PC-9 (cell line): ENCODE measurements around the gene ARHGEF12. TPM values are rescaled to one million over a fixed set of nuclear protein-coding genes. Genes with fewer than 3 reads are reported as not detected.

Experiments used
- BruUV-seq: library from RNA; stranded (reverse); fragments of 400-500 nt; replicated peaks from 2 replicates; lab custom pipeline; 2021; lab: Mats Ljungman, UMichigan
- CTCF ChIA-PET: fragments of 300-600 bp; sonication (Branson Sonifier 250); formaldehyde crosslinking; loops from one replicate; lab custom pipeline; 2022; ENCODE audit warnings: antibody characterized with exemption; lab: Charles Lee
- POLR2A ChIA-PET: fragments of 300-600 bp; sonication (Branson Sonifier 250); formaldehyde crosslinking; loops from one replicate; lab custom pipeline; 2022; ENCODE audit warnings: antibody characterized with exemption; ENCODE audit not compliant: unreplicated experiment; lab: Charles Lee
- DNase-seq, 2 experiments: peaks; one replicate each; pipeline versions ENCODE4 v3.0.0 to v3.0.0-alpha.2; 2015 to 2022; ENCODE audit warnings: mixed read lengths in 1 of 2
- H2AFZ ChIP-seq: fragments of 200-600 bp; sonication (generic); 2 replicates; pipeline ENCODE4 v1.8.1; 2017; ENCODE audit warnings: antibody characterized with exemption
- H3F3A ChIP-seq: fragments of 200-600 bp; sonication (generic); 2 replicates; pipeline ENCODE4 v1.8.1; 2017; ENCODE audit warnings: antibody characterized with exemption, mild to moderate bottlenecking, low read depth; ENCODE audit not compliant: insufficient read depth
- H3K27ac ChIP-seq: fragments of 200-600 bp; sonication (generic); 2 replicates; pipeline ENCODE4 v1.6.1; 2016; ENCODE audit warnings: mixed run types
- H3K27me3 ChIP-seq: fragments of 200-600 bp; sonication (generic); 2 replicates; pipeline ENCODE4 v1.6.1; 2016; ENCODE audit warnings: low read depth, mixed run types; ENCODE audit not compliant: insufficient read depth
- H3K36me3 ChIP-seq: fragments of 200-600 bp; sonication (generic); 2 replicates; pipeline ENCODE4 v1.6.1; 2016; ENCODE audit warnings: low read depth, mixed run types
- H3K4me1 ChIP-seq: fragments of 200-600 bp; sonication (generic); replicated peaks from 2 replicates; pipeline ENCODE4 v1.6.1; 2016; ENCODE audit warnings: mixed run types; ENCODE audit not compliant: insufficient read depth
- H3K4me2 ChIP-seq: fragments of 200-600 bp; sonication (generic); 2 replicates; pipeline ENCODE4 v1.6.1; 2017; ENCODE audit warnings: mixed run types
- H3K4me3 ChIP-seq: fragments of 200-600 bp; sonication (generic); 2 replicates; pipeline ENCODE4 v1.6.1; 2016; ENCODE audit warnings: mixed run types
- H3K79me2 ChIP-seq: fragments of 200-600 bp; sonication (generic); 2 replicates; pipeline ENCODE4 v1.6.1; 2017; ENCODE audit warnings: low read depth, mixed run types
- H3K9me2 ChIP-seq: fragments of 200-600 bp; sonication (generic); 2 replicates; pipeline ENCODE4 v1.8.1; 2017; ENCODE audit warnings: mild to moderate bottlenecking; ENCODE audit not compliant: insufficient read depth
- H3K9me3 ChIP-seq: fragments of 200-600 bp; sonication (generic); 2 replicates; pipeline ENCODE4 v1.8.1; 2016; ENCODE audit warnings: low read depth; ENCODE audit not compliant: insufficient read depth
- H4K20me1 ChIP-seq: fragments of 200-600 bp; sonication (generic); 2 replicates; pipeline ENCODE4 v1.8.1; 2017; ENCODE audit not compliant: insufficient read depth
- CTCF ChIP-seq: fragments of 200-600 bp; sonication (generic); conservative IDR thresholded peaks from 2 replicates; pipeline ENCODE4 v1.6.1; 2017; ENCODE audit warnings: mixed run types, antibody characterized with exemption, mild to moderate bottlenecking, moderate library complexity
- EZH2 ChIP-seq: fragments of 200-600 bp; sonication (generic); IDR thresholded peaks from 2 replicates; pipeline ENCODE4 v1.8.0; 2017; ENCODE audit warnings: antibody characterized with exemption, low read depth
- intact Hi-C: fragments of 100-400 bp; cut with micrococcal nuclease; formaldehyde crosslinking; loops from one replicate; pipeline ENCODE4 v1.10.0; 2022; ENCODE audit not compliant: unreplicated experiment
- total RNA-seq: library from RNA; stranded (reverse); gene quantifications from 2 replicates; pipeline ENCODE4 v1.2.3, GENCODE V29; 2021

The ARHGEF12 gene
- total RNA-seq, 1 experiment from 2014 or later, result 76.5 TPM

GRCh38 chr11:120295099-120295498 lies 41.1 kb upstream of the ARHGEF12 start:
- H3K36me3 ChIP-seq, result no peaks in the 10 kb centered on the region
- CTCF ChIA-PET, result no interaction called here
- H4K20me1 ChIP-seq, result no peaks in the 10 kb centered on the region
- H3K4me2 ChIP-seq, result peak overlapping the region; percentile 43
- H3K27ac ChIP-seq, result no peak overlapping the region
- H3K9me3 ChIP-seq, result no peaks in the 10 kb centered on the region
- H3K4me1 ChIP-seq, result peaks cover 38% of the 10 kb centered on the region
- no peaks in the 10 kb centered on the region for H3K27me3 ChIP-seq
- peak; percentile 58 to 86 for DNase-seq
- BruUV-seq, result no TSS peak
- H3K9me2 ChIP-seq, result no peaks in the 10 kb centered on the region
- peaks cover 9% of the 10 kb centered on the region; the same call in 1 of the 2 replicates for H3F3A ChIP-seq
- no peak overlapping the region for H3K4me3 ChIP-seq
- no peaks in the 10 kb centered on the region for H3K79me2 ChIP-seq
- POLR2A ChIA-PET, result no interaction called here
- no peak overlapping the region for H2AFZ ChIP-seq
- intact Hi-C loops, result loop anchor here (1.0 kb wide), 1 partner anchor 123 kb away; no protein-coding TSS in a partner anchor
- TF ChIP-seq EZH2, result no peak
- no peak for TF ChIP-seq CTCF

DNA sequence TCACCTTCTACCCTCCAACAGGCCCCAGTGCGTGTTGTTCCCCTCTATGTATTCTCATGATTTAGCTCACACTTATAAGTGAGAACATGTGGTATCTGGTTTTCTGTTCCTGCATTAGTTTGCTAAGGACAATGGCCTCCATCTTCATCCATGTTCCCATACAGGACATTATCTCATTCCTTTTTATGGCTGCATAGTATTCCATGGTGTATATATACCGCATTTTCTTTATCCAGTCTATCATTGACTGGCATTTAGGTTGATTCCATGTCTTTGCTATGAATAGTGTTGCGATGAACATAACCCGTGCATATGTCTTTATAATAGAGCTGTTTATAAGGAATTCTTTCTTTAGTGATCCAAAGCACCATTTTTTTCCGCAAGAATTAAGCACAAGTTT lies 39.7 kb upstream of the ARHGEF12 start:
- CTCF ChIA-PET, result interaction anchor here (1.1 to 1.2 kb wide), 2 partner anchors 125 to 188 kb away, joined by 3 to 4 read pairs; no protein-coding TSS in a partner anchor
- H3K36me3 ChIP-seq, result no peaks in the 10 kb centered on the region
- no TSS peak for BruUV-seq
- no peak overlapping the region for H3K4me3 ChIP-seq
- no peak overlapping the region for H3K4me2 ChIP-seq
- no peaks in the 10 kb centered on the region for H4K20me1 ChIP-seq
- H3K27ac ChIP-seq, result no peak overlapping the region
- TF ChIP-seq CTCF, result no peak
- TF ChIP-seq EZH2, result no peak
- peaks cover 52% of the 10 kb centered on the region for H3K4me1 ChIP-seq
- intact Hi-C loops, result no loop called here
- H3K79me2 ChIP-seq, result no peaks in the 10 kb centered on the region
- H3K27me3 ChIP-seq, result no peaks in the 10 kb centered on the region
- no peaks in the 10 kb centered on the region for H3K9me2 ChIP-seq
- POLR2A ChIA-PET, result no interaction called here
- H2AFZ ChIP-seq, result no peak overlapping the region
- H3K9me3 ChIP-seq, result no peaks in the 10 kb centered on the region
- no peak for DNase-seq
- H3F3A ChIP-seq, result peaks cover 18% of the 10 kb centered on the region; the same call in 1 of the 2 replicates

DNA sequence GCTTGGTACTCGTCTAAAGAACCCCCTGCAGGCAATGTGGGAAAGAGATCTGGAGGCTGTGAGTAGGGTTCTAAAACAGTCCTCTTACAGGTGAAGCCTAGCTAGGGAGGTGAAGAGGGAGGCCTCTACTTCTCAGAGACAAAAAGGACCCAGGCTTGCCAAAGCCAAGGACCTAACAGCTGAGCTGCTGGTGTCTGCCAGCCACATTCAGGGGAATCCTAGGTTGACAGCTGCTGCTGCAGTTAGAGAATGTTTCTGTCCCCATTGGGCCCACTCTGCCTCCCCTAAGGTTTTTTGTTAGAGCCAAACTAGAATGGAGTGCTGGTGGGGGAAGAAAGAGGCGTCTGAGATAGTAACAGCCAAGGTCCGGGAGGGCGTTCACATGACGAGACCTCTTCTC lies 37.8 kb upstream of the ARHGEF12 start:
- intact Hi-C loops, result no loop called here

More for the DNA sequence above, 37.8 kb upstream of the ARHGEF12 start:
- BruUV-seq, result no TSS peak
- Histone ChIP-seq H3K4me3 (no peak overlapping the region), H3K4me1 (peaks cover 63% of the 10 kb centered on the region), H3K9me2 (no peaks in the 10 kb centered on the region), H3K27me3 (no peaks in the 10 kb centered on the region), H3K9me3 (no peaks in the 10 kb centered on the region), H3K27ac (no peak overlapping the region), H3K4me2 (no peak overlapping the region), H3K79me2 (no peaks in the 10 kb centered on the region), H4K20me1 (no peaks in the 10 kb centered on the region), H3F3A (peaks cover 32% of the 10 kb centered on the region; the same call in 1 of the 2 replicates), H3K36me3 (no peaks in the 10 kb centered on the region), H2AFZ (no peak overlapping the region)
- ChIA-PET CTCF (interaction anchor here (0.7 kb wide), 1 partner anchor 119 kb away, joined by 7 read pairs; no protein-coding TSS in a partner anchor), POLR2A (no interaction called here)
- TF ChIP-seq EZH2 (no peak), CTCF (no peak)
- no peak for DNase-seq
